HCT116 (cell line): ENCODE results near the gene SH3PXD2A. TPM values are rescaled to one million over a fixed set of nuclear protein-coding genes. Genes with fewer than 3 reads are reported as not detected.

Experiments used
- ATAC-seq: fragments of 200-7000 bp; cut with Tn5 transposase; 2 replicates; pipeline ENCODE4 v1.9.1; 2020; ENCODE audit warnings: mild to moderate bottlenecking, moderate library complexity
- BruUV-seq: library from RNA; stranded (reverse); fragments of 400-500 nt; replicated peaks from 2 replicates; lab custom pipeline; 2021; lab: Mats Ljungman, UMichigan
- CTCF ChIA-PET: fragments of 300-600 bp; sonication (Branson Sonifier 250); formaldehyde crosslinking; loops from one replicate; lab custom pipeline; 2021; ENCODE audit warnings: antibody characterized with exemption; lab: Charles Lee
- POLR2A ChIA-PET: fragments of 300-600, 350-600 bp; sonication (Branson Sonifier 250); formaldehyde crosslinking; loops from one replicate; lab custom pipeline; 2021; ENCODE audit warnings: antibody characterized with exemption; lab: Charles Lee
- RAD21 ChIA-PET, 2 experiments: fragments of 300-600 bp; sonication (Branson Sonifier 250); formaldehyde crosslinking; loops; one replicate each; lab custom pipeline; 2023; ENCODE audit warnings: low total read pairs in 2 of 2; ENCODE audit not compliant: uncharacterized antibody in 2 of 2, unreplicated experiment in 2 of 2, low non-redundant PET in 1 of 2; lab: Charles Lee
- DNase-seq: peaks from one replicate; pipeline ENCODE4 v3.0.0-alpha.2; 2010; ENCODE audit warnings: low read depth, low spot score
- H2AFZ ChIP-seq: fragments of 200-600 bp; shearing (Covaris generic), sonication (generic); 2 replicates; pipeline ENCODE4 v1.6.1; 2017; ENCODE audit warnings: low read depth, mixed run types, mixed read lengths, antibody characterized with exemption, low read length; ENCODE audit not compliant: poor library complexity, severe bottlenecking
- H3K27ac ChIP-seq: 2 replicates; pipeline ENCODE4 v1.5.1; 2012; ENCODE audit warnings: low read depth, low read length
- H3K27me3 ChIP-seq: fragments of 200-600 bp; sonication (generic); 2 replicates; pipeline ENCODE4 v1.6.1; 2016; ENCODE audit warnings: mixed run types, low read length, mixed read lengths; ENCODE audit not compliant: insufficient read depth
- H3K36me3 ChIP-seq, 2 experiments: fragments of 200-500 bp in 1 of 2; fragments of 200-600 bp in 1 of 2; sonication (Bioruptor generic) in 1 of 2; sonication (generic) in 1 of 2; 2 replicates each; pipeline versions ENCODE4 v1.5.1 to v1.6.1; 2014 to 2016; ENCODE audit warnings: low read length in 2 of 2, inconsistent platforms in 1 of 2, mixed read lengths in 1 of 2, mixed run types in 1 of 2; ENCODE audit not compliant: insufficient read depth in 2 of 2, control insufficient read depth in 1 of 2
- H3K4me1 ChIP-seq, 2 experiments: fragments of 200-600 bp in 1 of 2; sonication (generic) in 1 of 2; 2 replicates each; pipeline versions ENCODE4 v1.5.1 to v1.6.1; 2012 to 2017; ENCODE audit warnings: low read length in 2 of 2, inconsistent platforms in 1 of 2, mild to moderate bottlenecking in 1 of 2, mixed read lengths in 1 of 2, mixed run types in 1 of 2, moderate library complexity in 1 of 2; ENCODE audit not compliant: insufficient read depth in 2 of 2, control insufficient read depth in 1 of 2
- H3K4me2 ChIP-seq: fragments of 200-600 bp; sonication (generic); 2 replicates; pipeline ENCODE4 v1.6.1; 2017; ENCODE audit warnings: mixed run types, low read length, mixed read lengths
- H3K4me3 ChIP-seq, 2 experiments: fragments of 200-600 bp in 1 of 2; sonication (generic) in 1 of 2; replicated peaks in 1 of 2; 2 replicates each; pipeline ENCODE4 v1.5.1; 2011 to 2016; ENCODE audit warnings: low read length in 2 of 2, control low read depth in 1 of 2, low read depth in 1 of 2, mild to moderate bottlenecking in 1 of 2, mixed read lengths in 1 of 2, mixed run types in 1 of 2
- H3K79me2 ChIP-seq: fragments of 200-600 bp; sonication (generic); 2 replicates; pipeline ENCODE4 v1.6.1; 2017; ENCODE audit warnings: mild to moderate bottlenecking, mixed run types, low read length, moderate library complexity, mixed read lengths; ENCODE audit not compliant: insufficient read depth
- H3K9ac ChIP-seq: fragments of 200-600 bp; sonication (generic); 2 replicates; pipeline ENCODE4 v1.6.1; 2016; ENCODE audit warnings: low read length, mixed read lengths
- H3K9me2 ChIP-seq: fragments of 200-600 bp; sonication (generic), shearing (Covaris generic); 2 replicates; pipeline ENCODE4 v1.6.1; 2017; ENCODE audit warnings: mixed run types, mild to moderate bottlenecking, moderate library complexity; ENCODE audit not compliant: insufficient read depth
- H3K9me3 ChIP-seq, 2 experiments: fragments of 200-500 bp in 1 of 2; fragments of 200-600 bp in 1 of 2; sonication (Bioruptor generic) in 1 of 2; sonication (generic) in 1 of 2; 2 replicates each; pipeline ENCODE4 v1.6.1; 2014 to 2017; ENCODE audit warnings: low read length in 2 of 2, mixed read lengths in 2 of 2, inconsistent platforms in 1 of 2, low read depth in 1 of 2, mild to moderate bottlenecking in 1 of 2, mixed run types in 1 of 2, moderate library complexity in 1 of 2; ENCODE audit not compliant: control insufficient read depth in 1 of 2, insufficient read depth in 1 of 2
- H4K20me1 ChIP-seq: fragments of 200-600 bp; sonication (generic), shearing (Covaris generic); 2 replicates; pipeline ENCODE4 v1.6.1; 2017; ENCODE audit warnings: mixed run types, mild to moderate bottlenecking, moderate library complexity; ENCODE audit not compliant: insufficient read depth
- ELF1 ChIP-seq: IDR thresholded peaks from 2 replicates; pipeline ENCODE4 v1.6.1; 2012; ENCODE audit warnings: low read depth, borderline replicate concordance
- EZH2 ChIP-seq: fragments of 200-600 bp; sonication (generic); IDR thresholded peaks from 2 replicates; pipeline ENCODE4 v1.6.1; 2017; ENCODE audit warnings: antibody characterized with exemption, mixed run types
- EZH2phosphoT487 ChIP-seq: fragments of 200-600 bp; IDR thresholded peaks from 2 replicates; pipeline ENCODE4 v1.6.1; 2018; ENCODE audit warnings: antibody characterized with exemption, borderline replicate concordance
- FOSL1 ChIP-seq: IDR thresholded peaks from 2 replicates; pipeline ENCODE4 v1.6.1; 2012; ENCODE audit warnings: low read depth
- JUND ChIP-seq: IDR thresholded peaks from 2 replicates; pipeline ENCODE4 v1.6.1; 2012
- POLR2A ChIP-seq: IDR thresholded peaks from 2 replicates; pipeline ENCODE4 v1.7.0; 2011; ENCODE audit warnings: borderline replicate concordance; ENCODE audit not compliant: insufficient read depth, insufficient read length; ENCODE audit errors: extremely low read depth
- POLR2AphosphoS5 ChIP-seq: IDR thresholded peaks from 2 replicates; pipeline ENCODE4 v1.6.1; 2011; ENCODE audit warnings: mild to moderate bottlenecking, low read depth, low read length, moderate library complexity
- RAD21 ChIP-seq: IDR thresholded peaks from 2 replicates; pipeline ENCODE4 v1.6.1; 2012; ENCODE audit warnings: low read depth, mild to moderate bottlenecking
- SIN3A ChIP-seq: IDR thresholded peaks from 2 replicates; pipeline ENCODE4 v1.6.1; 2012; ENCODE audit warnings: low read depth
- SP1 ChIP-seq: IDR thresholded peaks from 2 replicates; pipeline ENCODE4 v1.6.1; 2012; ENCODE audit warnings: low read depth
- SRF ChIP-seq: IDR thresholded peaks from 2 replicates; pipeline ENCODE4 v1.6.1; 2012; ENCODE audit warnings: low read depth
- TCF7L2 ChIP-seq: IDR thresholded peaks from 2 replicates; pipeline ENCODE4 v1.7.0; 2011; ENCODE audit warnings: borderline replicate concordance, inconsistent platforms; ENCODE audit not compliant: insufficient read depth, insufficient read length; ENCODE audit errors: extremely low read depth
- ZFX ChIP-seq: fragments of 450-650 bp; IDR thresholded peaks from 2 replicates; pipeline ENCODE4 v1.6.1; 2017
- intact Hi-C: fragments of 100-400 bp; cut with micrococcal nuclease; formaldehyde crosslinking; loops from 2 replicates; pipeline ENCODE4 v1.10.0; 2022
- total RNA-seq: library from RNA; stranded (reverse); gene quantifications from one replicate; pipeline ENCODE4 v1.2.1, GENCODE V29; 2021; ENCODE audit not compliant: unreplicated experiment
- TF ChIP-seq, protein P1 (sequence below), 3 experiments: fragments of 200-600 bp in 1 of 3; sonication (generic) in 1 of 3; IDR thresholded peaks in 2 of 3; conservative IDR thresholded peaks in 1 of 3; 2 replicates each; pipeline ENCODE4 v1.5.1; 2012 to 2017; ENCODE audit warnings: low read depth in 2 of 3, low read length in 2 of 3, antibody characterized with exemption in 1 of 3, borderline replicate concordance in 1 of 3, control low read depth in 1 of 3, mild to moderate bottlenecking in 1 of 3, mixed read lengths in 1 of 3, mixed run types in 1 of 3, moderate library complexity in 1 of 3; ENCODE audit not compliant: insufficient read depth in 1 of 3
- TF ChIP-seq, protein P2 (sequence below): IDR thresholded peaks from 2 replicates; pipeline ENCODE4 v1.6.1; 2012; ENCODE audit warnings: low read depth
- TF ChIP-seq, protein P3 (sequence below): IDR thresholded peaks from 2 replicates; pipeline ENCODE4 v1.6.1; 2012

Gene SH3PXD2A
- total RNA-seq, 1 experiment from 2014 or later, result 8.7 TPM

DNA sequence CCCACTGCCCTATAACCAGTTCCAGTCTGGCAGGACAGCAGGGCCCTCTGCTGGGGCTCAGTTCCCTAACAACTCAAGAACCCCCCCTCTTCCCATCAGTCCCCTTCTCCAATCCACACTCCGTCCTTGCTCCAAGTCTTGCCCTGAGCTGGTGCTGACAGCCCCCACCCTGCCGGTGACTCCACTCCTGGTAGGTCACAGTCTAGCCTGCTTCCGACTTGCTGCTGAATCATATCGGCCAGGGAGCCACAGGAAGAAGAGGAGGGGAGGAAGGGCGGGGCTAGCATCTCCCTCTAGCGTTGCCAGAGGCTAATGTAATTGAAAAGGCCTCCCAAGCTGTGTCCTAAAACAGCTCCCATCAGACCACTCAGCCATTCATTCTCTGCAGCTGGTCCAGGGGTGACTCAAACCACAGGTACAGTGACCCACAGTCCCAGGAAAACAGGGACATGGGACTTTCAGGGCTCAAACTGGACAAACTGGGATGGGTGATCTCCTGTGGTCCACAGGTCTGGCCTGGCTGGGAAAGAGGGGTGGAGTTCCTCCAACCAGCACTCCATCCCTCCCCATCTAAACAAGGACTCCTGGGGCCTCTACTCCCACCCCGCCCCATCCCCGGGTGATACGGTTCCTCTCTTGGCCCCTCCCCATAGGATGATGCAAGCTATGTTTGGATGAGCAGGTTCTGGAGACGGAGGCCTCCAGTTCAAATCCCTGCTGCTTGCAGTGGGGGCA is 158.8 kb downstream of the SH3PXD2A start:
- Histone ChIP-seq H3K27ac (peak overlapping the region; percentile 30), H3K9me2 (no peaks in the 10 kb centered on the region), H4K20me1 (no peaks in the 10 kb centered on the region), H2AFZ (peak overlapping the region; percentile 25), H3K4me2 (peak overlapping the region; percentile 67), H3K4me1 (peaks cover 37 to 47% of the 10 kb centered on the region in 2 experiments), H3K4me3 (peak overlapping the region; percentile 14 to 38), H3K9me3 (no peaks in the 10 kb centered on the region), H3K9ac (peak overlapping the region; percentile 10), H3K36me3 (no peaks in the 10 kb centered on the region), H3K27me3 (no peaks in the 10 kb centered on the region; the same call in 1 of the 2 replicates), H3K79me2 (no peaks in the 10 kb centered on the region)
- ChIA-PET POLR2A (interaction anchor here (1.2 kb wide), 1 partner anchor 9 kb away, joined by 6 read pairs; no protein-coding TSS in a partner anchor), CTCF (interaction anchor here (0.7 to 1.6 kb wide), 5 partner anchors 11 to 91 kb away, joined by 3 to 10 read pairs (median 4); no protein-coding TSS in a partner anchor), RAD21 (interaction anchor here (0.8 to 1.3 kb wide), 3 partner anchors 11 to 579 kb away, joined by 3 to 4 read pairs (median 3); no protein-coding TSS in a partner anchor)
- peak; percentile 78 for ATAC-seq
- DNase-seq, result peak; percentile 83
- intact Hi-C loops, result no loop called here
- no TSS peak for BruUV-seq
- TF ChIP-seq, protein P1, sequence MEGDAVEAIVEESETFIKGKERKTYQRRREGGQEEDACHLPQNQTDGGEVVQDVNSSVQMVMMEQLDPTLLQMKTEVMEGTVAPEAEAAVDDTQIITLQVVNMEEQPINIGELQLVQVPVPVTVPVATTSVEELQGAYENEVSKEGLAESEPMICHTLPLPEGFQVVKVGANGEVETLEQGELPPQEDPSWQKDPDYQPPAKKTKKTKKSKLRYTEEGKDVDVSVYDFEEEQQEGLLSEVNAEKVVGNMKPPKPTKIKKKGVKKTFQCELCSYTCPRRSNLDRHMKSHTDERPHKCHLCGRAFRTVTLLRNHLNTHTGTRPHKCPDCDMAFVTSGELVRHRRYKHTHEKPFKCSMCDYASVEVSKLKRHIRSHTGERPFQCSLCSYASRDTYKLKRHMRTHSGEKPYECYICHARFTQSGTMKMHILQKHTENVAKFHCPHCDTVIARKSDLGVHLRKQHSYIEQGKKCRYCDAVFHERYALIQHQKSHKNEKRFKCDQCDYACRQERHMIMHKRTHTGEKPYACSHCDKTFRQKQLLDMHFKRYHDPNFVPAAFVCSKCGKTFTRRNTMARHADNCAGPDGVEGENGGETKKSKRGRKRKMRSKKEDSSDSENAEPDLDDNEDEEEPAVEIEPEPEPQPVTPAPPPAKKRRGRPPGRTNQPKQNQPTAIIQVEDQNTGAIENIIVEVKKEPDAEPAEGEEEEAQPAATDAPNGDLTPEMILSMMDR (IDR thresholded peaks at IDR 0.05 in 2 of 3, conservative IDR thresholded peaks at IDR 0.05 in 1 of 3; ENCODE audit: borderline replicate concordance in 1 of 3, insufficient read depth in 1 of 3, low read depth in 2 of 3, low read length in 2 of 3), result peak in 2 of 3 experiments; percentile 64 to 79; a peak in 4 of 6 replicates
- TF ChIP-seq, protein P2, sequence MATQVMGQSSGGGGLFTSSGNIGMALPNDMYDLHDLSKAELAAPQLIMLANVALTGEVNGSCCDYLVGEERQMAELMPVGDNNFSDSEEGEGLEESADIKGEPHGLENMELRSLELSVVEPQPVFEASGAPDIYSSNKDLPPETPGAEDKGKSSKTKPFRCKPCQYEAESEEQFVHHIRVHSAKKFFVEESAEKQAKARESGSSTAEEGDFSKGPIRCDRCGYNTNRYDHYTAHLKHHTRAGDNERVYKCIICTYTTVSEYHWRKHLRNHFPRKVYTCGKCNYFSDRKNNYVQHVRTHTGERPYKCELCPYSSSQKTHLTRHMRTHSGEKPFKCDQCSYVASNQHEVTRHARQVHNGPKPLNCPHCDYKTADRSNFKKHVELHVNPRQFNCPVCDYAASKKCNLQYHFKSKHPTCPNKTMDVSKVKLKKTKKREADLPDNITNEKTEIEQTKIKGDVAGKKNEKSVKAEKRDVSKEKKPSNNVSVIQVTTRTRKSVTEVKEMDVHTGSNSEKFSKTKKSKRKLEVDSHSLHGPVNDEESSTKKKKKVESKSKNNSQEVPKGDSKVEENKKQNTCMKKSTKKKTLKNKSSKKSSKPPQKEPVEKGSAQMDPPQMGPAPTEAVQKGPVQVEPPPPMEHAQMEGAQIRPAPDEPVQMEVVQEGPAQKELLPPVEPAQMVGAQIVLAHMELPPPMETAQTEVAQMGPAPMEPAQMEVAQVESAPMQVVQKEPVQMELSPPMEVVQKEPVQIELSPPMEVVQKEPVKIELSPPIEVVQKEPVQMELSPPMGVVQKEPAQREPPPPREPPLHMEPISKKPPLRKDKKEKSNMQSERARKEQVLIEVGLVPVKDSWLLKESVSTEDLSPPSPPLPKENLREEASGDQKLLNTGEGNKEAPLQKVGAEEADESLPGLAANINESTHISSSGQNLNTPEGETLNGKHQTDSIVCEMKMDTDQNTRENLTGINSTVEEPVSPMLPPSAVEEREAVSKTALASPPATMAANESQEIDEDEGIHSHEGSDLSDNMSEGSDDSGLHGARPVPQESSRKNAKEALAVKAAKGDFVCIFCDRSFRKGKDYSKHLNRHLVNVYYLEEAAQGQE, result no peak
- TF ChIP-seq, protein P3, sequence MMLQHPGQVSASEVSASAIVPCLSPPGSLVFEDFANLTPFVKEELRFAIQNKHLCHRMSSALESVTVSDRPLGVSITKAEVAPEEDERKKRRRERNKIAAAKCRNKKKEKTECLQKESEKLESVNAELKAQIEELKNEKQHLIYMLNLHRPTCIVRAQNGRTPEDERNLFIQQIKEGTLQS, result no peak
- TF ChIP-seq EZH2, result no peak
- no peak for TF ChIP-seq SIN3A
- TF ChIP-seq SP1, result no peak
- peak; percentile 69 for TF ChIP-seq POLR2A
- 0 out of 2 replicates have a peak, but pooled peaks have one; percentile 7 for TF ChIP-seq ZFX
- no peak for TF ChIP-seq FOSL1
- TF ChIP-seq JUND, result no peak
- TF ChIP-seq ELF1, result no peak
- TF ChIP-seq RAD21, result no peak
- peak; percentile 69 for TF ChIP-seq POLR2AphosphoS5
- TF ChIP-seq EZH2phosphoT487, result no peak
- no peak for TF ChIP-seq TCF7L2
- TF ChIP-seq SRF, result no peak
